NCI-H510A (cell line): ENCODE measurements around the gene ZKSCAN4.

Source experiments
- DNase-seq: peaks from one replicate; lab custom pipeline; 2025; lab: John Stamatoyannopoulos, UW

Gene ZKSCAN4

DNA sequence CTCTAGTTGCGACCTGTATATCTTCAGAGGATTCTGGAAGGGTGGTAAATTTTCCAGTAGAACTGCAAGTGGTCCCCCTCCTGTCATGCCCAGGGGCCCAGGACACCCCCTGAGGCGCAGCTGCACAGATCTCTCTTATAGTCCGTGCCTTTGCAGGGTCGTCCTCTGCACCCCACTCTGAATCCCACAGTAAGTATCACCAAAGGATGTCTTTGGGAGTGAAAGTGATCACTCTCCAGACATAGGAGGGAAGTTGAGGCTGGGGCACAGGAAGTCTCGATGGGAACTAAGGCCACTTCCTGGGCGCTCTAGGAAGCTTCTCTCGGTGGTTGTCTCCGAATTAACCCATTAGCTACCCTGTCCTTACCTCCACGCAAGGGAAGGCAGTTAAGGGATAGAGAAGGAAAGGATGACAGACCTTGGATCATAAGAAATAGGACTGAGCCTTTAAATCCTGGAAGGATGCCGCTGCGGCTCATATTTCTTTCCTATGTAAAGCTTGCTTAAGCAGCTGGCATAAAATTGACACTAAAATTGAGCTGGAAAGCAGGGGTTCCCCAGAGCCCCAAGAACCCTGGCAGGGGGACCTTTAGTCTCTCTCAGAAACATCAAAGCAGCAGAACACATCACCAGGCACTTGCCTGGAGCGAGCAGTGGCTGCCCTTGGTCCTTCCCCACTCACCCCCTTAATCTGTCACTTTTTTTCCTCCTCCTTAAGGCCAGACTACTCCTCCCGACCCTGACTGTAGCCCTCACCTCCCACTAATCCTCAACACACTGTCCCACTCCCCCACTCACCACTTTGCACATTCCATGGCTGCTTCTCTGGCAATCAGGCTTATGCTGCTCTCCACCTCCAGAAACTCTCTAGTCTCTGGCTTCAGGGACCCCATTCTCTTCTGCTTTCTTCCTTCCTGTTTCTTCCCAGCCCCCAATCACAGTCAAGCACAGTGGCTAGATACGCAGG lies at the start of gene ZKSCAN4:
ZKSCAN4 (minus strand) TSS at position 261 of the 967 bp plus-strand sequence. CDS start 289 bp downstream, outside the sequence.
- peak; percentile 65 for DNase-seq

DNA sequence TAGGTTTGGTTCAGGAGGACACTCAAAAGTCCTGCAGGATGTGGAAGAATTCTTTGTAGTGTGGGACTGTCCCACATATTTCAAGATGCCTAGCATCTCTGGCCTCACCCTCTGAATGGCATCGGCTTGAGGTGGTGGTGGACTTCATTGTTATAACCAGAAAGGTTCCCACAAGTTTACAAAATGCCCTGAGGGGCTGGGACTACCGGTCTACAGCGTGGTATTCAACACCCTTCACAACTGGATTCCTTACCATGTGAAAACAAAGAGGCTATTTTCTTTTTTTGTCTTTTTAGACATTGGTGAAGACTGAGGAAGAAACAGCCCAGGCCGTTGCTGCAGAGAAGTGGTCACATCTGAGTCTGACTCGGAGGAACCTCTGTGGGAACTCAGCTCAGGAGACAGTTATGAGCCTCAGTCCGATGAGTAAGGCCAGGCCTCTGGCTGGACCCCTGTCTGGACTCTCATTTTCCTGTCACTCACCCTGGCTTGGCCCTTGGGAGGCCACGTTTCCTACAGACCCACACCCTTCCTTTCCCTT lies 44.5 kb upstream of the ZKSCAN4 start:
- DNase-seq, result no peak

DNA sequence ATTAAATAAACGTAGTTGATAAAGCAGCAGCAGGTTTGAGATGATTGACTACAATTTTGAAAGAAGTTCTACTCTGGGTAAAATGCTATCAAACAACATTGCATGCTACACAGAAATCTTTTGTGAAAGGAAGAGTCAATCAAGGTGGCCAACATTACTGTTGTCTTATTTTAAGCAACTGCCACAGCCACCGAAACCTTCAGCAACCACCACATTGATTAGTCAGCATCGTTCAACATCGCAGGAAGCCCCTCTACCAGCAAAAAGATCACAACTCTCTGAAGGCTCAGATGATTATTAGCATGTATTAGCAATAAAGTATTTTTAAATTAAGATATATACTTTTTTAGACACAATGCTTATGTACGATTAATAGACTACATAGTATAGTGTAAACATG lies 43.3 kb upstream of the ZKSCAN4 start:
- no peak for DNase-seq

DNA sequence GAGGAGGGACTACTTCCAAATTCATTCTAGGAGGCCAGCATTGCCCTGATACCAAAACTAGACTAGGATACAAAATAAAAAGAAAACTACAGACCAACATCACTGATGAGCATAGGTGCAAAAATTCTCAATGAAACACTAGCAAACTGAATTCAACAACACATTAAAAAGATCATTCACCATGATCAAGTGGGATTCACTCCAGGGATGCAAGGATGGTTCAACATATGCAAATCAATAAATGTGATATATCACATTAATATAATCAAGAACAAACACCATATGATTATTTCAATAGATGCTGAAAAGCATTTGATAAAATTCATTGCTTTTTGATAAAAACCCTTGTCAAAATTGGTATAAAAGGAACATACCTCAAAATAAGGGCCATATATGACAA lies 39.5 kb upstream of the ZKSCAN4 start:
- DNase-seq, result no peak

- DNase-seq, result no peak
Observed at GRCh38 chr6:28282926-28283325, 30.9 kb upstream of the ZKSCAN4 start.

GRCh38 chr6:28281288-28282064 lies 29.4 kb upstream of the ZKSCAN4 start, which contains the start of gene PGBD1:
PGBD1 (plus strand) TSS chr6:28281572; CDS start chr6:28283814, 2,242 bp downstream.
- peak; percentile 73 for DNase-seq

GRCh38 chr6:28280595-28281287 lies 28.7 kb upstream of the ZKSCAN4 start:
- DNase-seq, result no peak

- DNase-seq, result no peak
Observed at GRCh38 chr6:28277746-28278145, 25.7 kb upstream of the ZKSCAN4 start.

GRCh38 chr6:28274888-28275287 lies 22.8 kb upstream of the ZKSCAN4 start:
- no peak for DNase-seq

DNA sequence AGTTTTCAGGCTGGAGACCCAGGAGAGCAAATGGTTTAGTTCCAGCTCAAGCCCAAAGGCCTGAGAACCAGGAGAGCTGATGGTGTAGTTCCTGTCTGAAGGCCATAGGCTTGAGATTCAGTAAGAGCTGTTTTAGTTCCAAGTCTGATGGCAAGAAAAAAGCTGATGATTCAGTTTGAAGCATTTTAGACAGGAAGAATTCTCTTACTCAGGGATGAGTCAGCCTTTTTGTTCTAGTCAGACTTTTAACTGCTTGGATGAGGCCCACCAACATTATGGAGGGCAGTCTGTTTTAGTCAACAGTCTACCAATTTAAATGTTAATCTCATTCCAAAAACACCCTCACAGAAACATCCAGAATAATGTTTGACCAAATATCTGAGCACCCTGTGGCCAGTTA lies 17.4 kb upstream of the ZKSCAN4 start:
- DNase-seq, result no peak

DNA sequence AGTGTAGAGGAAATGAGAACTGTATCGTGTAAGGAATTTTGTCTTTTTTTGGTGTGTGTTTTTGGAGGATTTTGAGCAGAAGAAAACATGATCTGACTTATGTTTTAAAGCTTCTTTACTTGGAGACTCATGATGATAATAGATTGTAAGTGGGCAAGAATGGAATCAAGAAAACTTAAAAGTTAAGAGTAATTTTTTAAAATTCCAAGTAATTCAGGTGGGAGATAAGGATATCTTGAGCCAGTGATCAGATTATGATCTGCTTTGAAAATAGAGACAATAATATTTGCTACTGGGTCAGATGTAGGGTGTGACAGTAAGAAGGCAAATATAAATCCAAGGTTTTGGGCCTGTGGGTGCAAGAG lies 15.6 kb upstream of the ZKSCAN4 start:
- DNase-seq, result no peak

- DNase-seq, result peak; percentile 71
Observed at GRCh38 chr6:28266962-28267694, 15.1 kb upstream of the ZKSCAN4 start, which contains the start of gene ZSCAN26. ZSCAN26 (plus strand) TSS chr6:28267143; CDS start chr6:28271920, 4,777 bp downstream.

GRCh38 chr6:28266563-28266961 lies 14.5 kb upstream of the ZKSCAN4 start:
- no peak for DNase-seq

GRCh38 chr6:28264834-28265401 lies 12.8 kb upstream of the ZKSCAN4 start:
- DNase-seq, result no peak

- DNase-seq, result no peak
Observed at GRCh38 chr6:28263922-28264321, 11.9 kb upstream of the ZKSCAN4 start.

DNA sequence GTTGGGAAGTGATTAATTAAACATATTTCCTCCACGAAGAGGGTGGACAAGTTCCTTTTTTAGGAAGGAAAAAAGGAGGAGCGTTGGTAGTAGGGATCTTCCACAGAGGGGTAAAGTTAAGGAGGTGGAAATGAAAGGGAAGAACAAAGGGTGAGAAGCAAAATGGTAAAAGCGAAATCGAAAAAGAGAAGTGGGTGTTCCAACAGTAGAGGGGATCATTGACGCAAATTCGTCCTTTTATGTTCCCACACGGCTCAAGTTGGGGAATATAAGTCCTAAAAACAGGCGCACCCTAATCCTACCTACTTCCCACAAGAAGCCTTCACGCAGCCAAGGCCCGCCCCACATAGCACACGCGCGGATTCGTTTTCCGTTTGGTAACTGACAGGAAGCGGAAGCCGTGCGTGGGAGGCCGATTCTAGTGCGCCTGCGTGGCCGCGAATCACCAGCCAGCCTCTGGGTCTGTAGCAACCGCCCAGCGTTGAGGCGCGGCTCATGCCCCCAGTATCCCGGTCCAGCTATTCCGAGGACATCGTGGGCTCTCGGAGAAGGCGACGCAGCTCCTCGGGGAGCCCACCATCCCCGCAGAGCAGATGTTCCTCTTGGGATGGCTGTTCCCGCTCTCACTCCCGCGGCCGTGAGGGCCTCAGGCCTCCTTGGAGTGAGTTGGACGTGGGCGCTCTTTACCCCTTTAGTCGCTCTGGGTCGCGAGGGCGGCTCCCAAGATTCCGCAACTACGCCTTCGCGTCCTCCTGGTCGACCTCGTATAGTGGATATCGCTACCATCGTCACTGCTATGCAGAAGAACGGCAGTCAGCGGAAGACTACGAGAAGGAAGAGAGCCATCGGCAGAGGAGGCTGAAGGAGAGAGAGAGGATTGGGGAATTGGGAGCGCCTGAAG lies 7.1 kb upstream of the ZKSCAN4 start, which contains the start of gene NKAPL:
NKAPL (plus strand) TSS at position 421 of the 901 bp plus-strand sequence; CDS start at position 496, 75 bp downstream.
- DNase-seq, result no peak

GRCh38 chr6:28257042-28257441 lies 5.0 kb upstream of the ZKSCAN4 start:
- DNase-seq, result no peak

DNA sequence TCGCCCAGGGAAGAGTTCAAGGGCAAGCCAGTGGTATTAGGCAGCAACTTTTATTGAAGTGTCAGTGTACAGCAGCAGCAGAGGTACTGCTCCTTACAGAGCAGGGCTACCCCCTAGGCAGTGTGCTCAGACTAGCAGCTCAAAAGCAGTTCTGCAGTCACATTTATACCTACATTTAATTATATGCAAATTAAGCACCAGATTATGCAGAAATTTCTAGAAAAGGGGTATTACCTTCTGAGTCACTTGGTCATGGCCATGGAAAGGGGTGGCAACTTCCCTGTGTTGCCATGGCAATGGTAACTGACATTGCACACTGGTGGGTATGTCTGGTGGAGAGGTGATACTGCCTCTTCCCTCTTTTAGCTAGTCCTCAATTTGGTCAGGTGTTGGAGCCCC lies 2.1 kb upstream of the ZKSCAN4 start:
- no peak for DNase-seq

- no peak for DNase-seq
Observed at GRCh38 chr6:28251661-28252008, 434 bp downstream of the ZKSCAN4 start.

GRCh38 chr6:28250747-28251146 lies 1.3 kb downstream of the ZKSCAN4 start:
- no peak for DNase-seq
